ENCODE results near the gene TPT1.

Gene TPT1

GRCh38 chr13:45336025-45336800, 4.8 kb downstream of the TPT1 start:
- H3K79me2 ChIP-seq (ENCODE audit: insufficient read depth, low read length): peaks cover 20% of the 10 kb centered on the region; the same call in 1 of the 2 replicates
- H3K36me3 ChIP-seq (ENCODE audit: insufficient read depth, low read length): peaks cover 65% of the 10 kb centered on the region
- H4K20me1 ChIP-seq (ENCODE audit: insufficient read depth, low read length): no peaks in the 10 kb centered on the region
- H3K4me3 ChIP-seq (ENCODE audit: low read depth, low read length, poor library complexity, severe bottlenecking): no peak overlapping the region
- no peaks in the 10 kb centered on the region for H3K27me3 ChIP-seq (ENCODE audit: insufficient read depth, low read length)
- H3K4me2 ChIP-seq (ENCODE audit: low read length): no peak overlapping the region
- H3F3A ChIP-seq (ENCODE audit: insufficient read depth, low read length): peaks cover 26% of the 10 kb centered on the region
- TF ChIP-seq CTCF (IDR thresholded peaks at IDR 0.05; ENCODE audit: low read length): no peak
- TF ChIP-seq EZH2 (IDR thresholded peaks at IDR 0.05; ENCODE audit: borderline replicate concordance, low read length): no peak
- no peaks in the 10 kb centered on the region for H3K9me3 ChIP-seq (ENCODE audit: low read length)
- no peaks in the 10 kb centered on the region for H3K9me2 ChIP-seq (ENCODE audit: low read depth, low read length)
- peaks cover 19% of the 10 kb centered on the region for H3K4me1 ChIP-seq (ENCODE audit: insufficient read depth, low read length, severe bottlenecking)
- no peak overlapping the region for H3K27ac ChIP-seq (ENCODE audit: low read depth, low read length, poor library complexity, severe bottlenecking)
- no peak overlapping the region for H3K9ac ChIP-seq (ENCODE audit: low read length)
- H2AFZ ChIP-seq (ENCODE audit: low read length): no peak overlapping the region

GRCh38 chr13:45335397-45336024, 5.5 kb downstream of the TPT1 start:
- no peak overlapping the region for H3K4me2 ChIP-seq (ENCODE audit: low read length)
- no peaks in the 10 kb centered on the region for H3K9me2 ChIP-seq (ENCODE audit: low read depth, low read length)
- H3K9ac ChIP-seq (ENCODE audit: low read length): no peak overlapping the region
- H3F3A ChIP-seq (ENCODE audit: insufficient read depth, low read length): peaks cover 26% of the 10 kb centered on the region
- H3K36me3 ChIP-seq (ENCODE audit: insufficient read depth, low read length): peaks cover 65% of the 10 kb centered on the region
- no peaks in the 10 kb centered on the region for H3K27me3 ChIP-seq (ENCODE audit: insufficient read depth, low read length)
- no peaks in the 10 kb centered on the region for H3K9me3 ChIP-seq (ENCODE audit: low read length)
- peaks cover 19% of the 10 kb centered on the region for H3K4me1 ChIP-seq (ENCODE audit: insufficient read depth, low read length, severe bottlenecking)
- H3K79me2 ChIP-seq (ENCODE audit: insufficient read depth, low read length): peaks cover 17% of the 10 kb centered on the region; the same call in 1 of the 2 replicates
- H2AFZ ChIP-seq (ENCODE audit: low read length): no peak overlapping the region
- no peak overlapping the region for H3K27ac ChIP-seq (ENCODE audit: low read depth, low read length, poor library complexity, severe bottlenecking)
- no peaks in the 10 kb centered on the region for H4K20me1 ChIP-seq (ENCODE audit: insufficient read depth, low read length)
- no peak overlapping the region for H3K4me3 ChIP-seq (ENCODE audit: low read depth, low read length, poor library complexity, severe bottlenecking)
- TF ChIP-seq CTCF (IDR thresholded peaks at IDR 0.05; ENCODE audit: low read length): no peak
- no peak for TF ChIP-seq EZH2 (IDR thresholded peaks at IDR 0.05; ENCODE audit: borderline replicate concordance, low read length)

GRCh38 chr13:45333977-45334922, 6.7 kb downstream of the TPT1 start:
- H3K36me3 ChIP-seq (ENCODE audit: insufficient read depth, low read length): peaks cover 54% of the 10 kb centered on the region
- H3K9me3 ChIP-seq (ENCODE audit: low read length): no peaks in the 10 kb centered on the region
- 0 out of 2 replicates have a peak, but pooled peaks cover 4% of the 10 kb centered on the region for H3K79me2 ChIP-seq (ENCODE audit: insufficient read depth, low read length)
- TF ChIP-seq CTCF (IDR thresholded peaks at IDR 0.05; ENCODE audit: low read length): no peak
- TF ChIP-seq EZH2 (IDR thresholded peaks at IDR 0.05; ENCODE audit: borderline replicate concordance, low read length): no peak
- no peak overlapping the region for H3K4me3 ChIP-seq (ENCODE audit: low read depth, low read length, poor library complexity, severe bottlenecking)
- peaks cover 25% of the 10 kb centered on the region for H3F3A ChIP-seq (ENCODE audit: insufficient read depth, low read length)
- H3K4me2 ChIP-seq (ENCODE audit: low read length): no peak overlapping the region
- no peaks in the 10 kb centered on the region for H4K20me1 ChIP-seq (ENCODE audit: insufficient read depth, low read length)
- peak overlapping the region; percentile 29 for H3K27ac ChIP-seq (ENCODE audit: low read depth, low read length, poor library complexity, severe bottlenecking)
- no peak overlapping the region for H3K9ac ChIP-seq (ENCODE audit: low read length)
- H2AFZ ChIP-seq (ENCODE audit: low read length): no peak overlapping the region
- no peaks in the 10 kb centered on the region for H3K27me3 ChIP-seq (ENCODE audit: insufficient read depth, low read length)
- peaks cover 20% of the 10 kb centered on the region for H3K4me1 ChIP-seq (ENCODE audit: insufficient read depth, low read length, severe bottlenecking)
- no peaks in the 10 kb centered on the region for H3K9me2 ChIP-seq (ENCODE audit: low read depth, low read length)
